HG02885 (cell line): ENCODE measurements around the gene PLD1.

Experiments used
- ATAC-seq: cut with Tn5 transposase; IDR thresholded peaks from one replicate; pipeline ENCODE4 v1.9.1; 2021; ENCODE audit warnings: mild to moderate bottlenecking; ENCODE audit not compliant: unreplicated experiment, poor library complexity

The PLD1 gene

GRCh38 chr3:171552531-171552930 is 257.8 kb downstream of the PLD1 start:
- ATAC-seq: no peak

DNA sequence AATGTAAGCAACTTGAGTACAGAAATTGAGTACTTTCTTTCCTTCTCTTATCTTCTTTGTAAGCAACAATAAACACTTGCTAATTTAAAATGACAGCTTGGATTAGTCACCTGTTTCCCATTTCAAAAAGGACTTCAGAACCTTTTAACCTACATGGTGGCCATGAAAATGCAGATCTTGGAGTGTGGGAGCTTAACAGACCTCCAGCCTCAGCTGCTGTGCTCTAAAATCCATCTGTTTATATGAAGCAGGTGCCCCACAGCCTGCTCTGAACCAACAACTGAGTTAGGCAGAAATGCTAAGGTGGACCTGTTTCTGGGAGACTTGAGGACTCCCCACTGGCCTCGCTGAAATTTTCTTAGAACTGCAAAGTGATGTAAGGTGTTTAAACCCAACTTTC is 259.0 kb downstream of the PLD1 start:
- ATAC-seq: no peak
